Measurements from ENCODE around the gene SLBP.

SLBP gene

DNA sequence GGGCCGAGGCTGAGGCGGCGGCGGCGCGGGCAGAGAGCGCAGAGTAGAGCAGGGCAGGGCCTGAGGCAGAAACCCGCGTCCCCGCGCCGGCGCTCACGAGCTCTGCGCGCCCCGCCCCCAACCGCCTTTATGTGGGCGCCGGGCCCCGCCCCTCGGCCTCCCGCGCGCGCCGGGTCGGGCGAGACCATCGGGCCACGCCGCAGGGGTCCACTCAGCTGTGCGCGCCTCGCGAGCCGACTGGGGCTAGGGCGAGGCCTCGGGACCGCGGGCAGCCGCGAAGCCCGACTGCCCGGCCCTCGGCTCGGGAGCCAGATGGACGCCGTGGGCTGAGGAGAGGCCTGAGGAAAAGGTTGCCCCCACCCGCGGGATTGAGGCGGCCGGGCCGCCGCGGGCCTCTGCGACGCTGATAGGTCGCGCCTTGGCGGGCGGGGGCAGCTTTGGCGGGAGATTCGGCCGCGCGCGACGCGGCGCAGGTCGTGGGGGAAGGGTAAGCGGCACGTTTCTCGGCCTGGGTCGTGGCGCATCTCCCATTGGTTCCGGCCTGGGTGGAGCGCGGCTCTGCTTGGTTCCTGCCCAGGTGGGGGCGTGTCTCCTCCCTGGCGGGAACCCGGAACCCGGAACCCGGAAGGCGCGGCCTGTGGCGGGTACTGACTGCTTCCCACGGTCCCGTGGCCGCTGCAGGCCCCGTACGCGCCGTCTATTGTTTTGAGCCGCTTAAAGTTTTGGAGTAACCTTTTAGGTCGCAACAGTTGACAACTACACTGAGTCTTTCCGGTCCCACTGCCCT, at the start of gene SLBP:
SLBP (minus strand) TSS at position 104 of the 787 bp plus-strand sequence. CDS start 131 bp downstream, outside the sequence.
- DNase-seq, result peak; percentile 98

DNA sequence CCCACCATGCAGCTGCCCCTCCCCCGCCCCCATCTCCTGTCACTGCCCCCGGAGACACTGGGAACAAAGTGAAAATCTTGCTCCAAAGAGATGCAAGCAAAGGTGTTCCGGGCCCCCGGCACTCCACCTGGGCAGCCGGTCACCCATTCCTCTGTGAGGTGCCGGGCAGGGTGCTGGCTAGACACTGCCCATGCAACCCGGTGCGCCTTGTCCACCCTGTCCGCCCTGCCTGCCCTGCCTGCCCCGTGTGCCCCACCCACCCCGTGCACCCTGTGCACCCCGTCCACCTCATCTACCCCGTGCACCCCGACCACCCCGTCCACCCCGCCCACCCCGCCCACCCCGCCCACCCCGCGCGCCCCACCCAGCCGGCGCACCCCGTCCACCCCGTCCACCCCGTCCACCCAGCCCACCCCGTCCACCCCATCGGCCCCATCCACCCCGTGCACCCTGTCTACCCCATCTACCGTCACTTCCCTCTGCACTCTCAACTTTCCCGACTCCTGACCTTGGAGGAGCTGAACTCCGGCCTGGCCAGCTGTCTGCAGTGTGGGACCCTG, 49.1 kb upstream of the SLBP start:
- no peak for DNase-seq

DNA sequence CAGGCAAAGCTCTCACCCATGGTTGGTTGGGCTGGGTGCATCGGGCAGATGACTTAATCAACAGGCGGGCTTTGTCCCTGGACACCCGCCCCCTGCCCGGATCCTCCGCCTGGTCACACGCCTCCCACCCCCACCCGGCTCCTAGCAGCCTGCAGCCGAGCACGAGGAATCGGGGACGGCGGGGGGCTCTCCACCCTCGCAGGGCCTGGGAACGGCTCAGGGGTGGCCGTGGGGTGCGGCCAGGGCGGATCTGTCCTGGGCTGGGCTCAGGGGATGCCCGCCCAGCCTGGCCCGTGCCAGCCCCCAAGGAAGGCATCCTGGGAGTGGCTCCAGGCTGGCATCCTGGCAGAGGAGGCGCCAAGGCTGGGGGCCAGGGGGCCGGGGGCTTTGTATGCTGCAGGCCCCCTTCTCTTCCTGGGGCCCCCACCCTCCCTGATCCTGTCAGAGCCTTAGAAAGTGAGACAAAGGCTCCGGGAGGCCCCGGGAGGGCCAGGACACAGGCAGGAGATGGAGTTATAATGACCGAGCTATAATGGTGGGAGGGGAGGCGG, 48.5 kb upstream of the SLBP start:
- DNase-seq, result no peak

- DNase-seq, result no peak
Measured at GRCh38 chr4:1759818-1760223, 47.7 kb upstream of the SLBP start.

GRCh38 chr4:1759170-1759817, 47.2 kb upstream of the SLBP start:
- no peak for DNase-seq

DNA sequence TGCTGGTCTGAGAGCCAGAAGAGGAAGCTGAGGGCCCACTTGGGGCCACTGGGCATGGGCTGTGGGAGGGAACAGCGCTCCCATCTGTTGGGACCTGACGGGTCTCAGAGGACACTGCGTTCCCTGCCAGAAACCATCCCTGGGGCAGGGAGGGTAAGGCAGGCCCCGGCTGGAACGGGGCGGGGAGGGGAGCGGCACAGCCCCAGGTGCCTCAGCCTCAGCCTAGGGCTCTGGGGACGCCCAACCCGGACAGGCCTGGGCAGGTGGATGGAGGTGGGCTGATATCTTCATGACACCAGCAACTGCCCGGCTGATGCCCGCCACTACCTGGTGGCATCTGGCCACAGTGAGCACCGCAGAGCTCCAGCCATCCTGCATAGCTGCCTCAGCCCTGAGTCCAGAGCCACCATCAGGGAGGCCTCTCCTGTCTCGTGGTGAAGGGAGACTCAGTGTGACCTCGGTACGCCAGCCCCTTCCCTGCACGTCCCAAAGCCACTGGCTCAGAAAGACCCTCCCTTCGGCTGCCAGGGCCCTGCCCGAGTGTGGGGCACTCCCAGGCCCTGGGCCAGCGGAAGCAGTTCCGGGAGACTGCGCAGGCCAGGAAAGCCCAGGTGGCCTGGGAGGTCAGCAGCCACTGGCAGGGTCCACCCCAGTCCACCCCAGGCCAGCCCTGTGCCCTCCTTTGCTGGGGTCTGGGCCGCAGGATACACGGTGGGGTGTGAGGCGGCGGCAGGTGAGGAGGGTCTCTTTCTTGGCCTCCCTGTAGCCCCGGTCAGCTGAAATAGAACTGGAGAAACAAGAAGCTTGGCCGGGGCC, 46.4 kb upstream of the SLBP start:
- no peak for DNase-seq

DNA sequence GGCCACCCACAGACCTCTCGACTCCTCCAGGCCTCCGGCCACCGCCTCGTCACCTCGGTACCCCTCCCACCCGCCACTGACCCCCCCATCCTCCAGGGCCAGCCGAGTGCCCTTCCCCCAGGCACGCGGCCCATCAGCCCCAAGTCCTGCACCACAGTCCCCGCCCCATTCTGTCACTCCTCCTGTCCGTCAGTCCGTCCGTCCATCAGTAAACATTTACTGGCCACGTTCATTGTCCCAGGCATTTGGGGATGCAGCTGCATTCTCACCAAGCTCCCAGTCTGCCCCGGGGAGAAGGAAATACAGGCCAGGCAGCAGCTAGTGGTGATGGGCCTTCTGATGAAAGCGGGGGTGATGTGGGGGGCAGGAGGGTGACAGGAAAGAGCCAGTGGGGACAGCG, 45.7 kb upstream of the SLBP start:
- DNase-seq, result no peak

DNA sequence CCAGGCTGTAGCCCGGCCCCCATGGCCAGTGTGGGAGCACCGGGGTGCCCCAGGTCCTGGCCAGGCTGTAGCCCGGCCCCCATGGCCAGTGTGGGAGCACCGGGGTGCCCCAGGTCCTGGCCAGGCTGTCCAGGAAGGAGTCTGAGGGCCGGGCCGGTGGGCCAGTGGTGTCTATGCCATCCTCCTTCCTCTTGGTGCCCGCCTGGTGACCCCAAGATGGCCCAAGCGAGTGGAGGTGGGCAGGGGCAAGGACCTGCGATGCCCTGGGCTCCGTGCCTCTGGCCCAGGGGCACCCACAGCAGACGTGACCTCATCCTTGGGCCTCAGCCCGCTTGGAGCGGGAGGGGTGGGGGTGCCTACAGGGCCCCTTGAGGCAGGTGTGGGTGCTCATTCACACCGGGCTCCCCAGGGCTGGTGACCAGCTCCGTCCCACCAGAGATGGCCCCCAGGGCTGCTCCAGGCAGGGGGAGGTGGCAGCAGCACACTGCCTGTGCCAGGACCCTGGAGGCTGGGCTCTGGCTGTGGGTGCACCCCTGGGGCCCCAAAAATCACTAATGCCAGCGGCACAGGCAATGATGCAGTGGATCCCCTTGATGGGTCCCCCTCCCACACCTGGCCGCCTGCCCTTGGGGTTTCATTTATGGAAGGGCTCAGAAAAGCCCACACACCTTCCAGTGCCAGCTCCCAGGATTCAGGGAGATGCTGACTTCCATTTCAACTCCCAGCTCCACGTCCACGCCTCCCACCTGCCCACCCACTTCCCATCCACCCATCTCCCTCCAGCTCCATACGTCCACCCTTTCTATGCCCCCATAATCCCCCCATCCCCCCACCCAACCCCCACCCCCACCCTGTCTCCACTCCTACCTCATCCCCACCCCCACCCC, 45.0 kb upstream of the SLBP start:
- no peak for DNase-seq

DNA sequence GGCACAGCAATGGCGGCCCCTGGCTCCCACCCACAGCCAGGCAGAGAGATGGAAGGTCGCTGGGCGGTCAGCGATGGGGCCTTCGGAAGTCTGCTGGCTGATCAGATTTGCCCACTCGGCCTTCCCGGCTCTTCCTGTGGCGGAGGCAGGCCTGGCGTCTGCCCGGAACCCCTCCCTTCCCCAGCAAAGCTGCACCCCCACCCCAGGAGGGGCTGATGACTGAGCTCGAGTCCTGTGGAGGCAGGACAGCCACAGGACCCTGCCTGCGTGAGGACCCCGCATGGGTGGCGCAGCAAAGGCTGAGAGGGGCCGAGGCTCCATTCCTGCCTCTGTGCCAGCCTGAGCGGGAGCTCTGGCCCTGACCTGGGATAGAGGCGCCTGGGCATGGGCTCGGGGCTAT, 44.0 kb upstream of the SLBP start:
- no peak for DNase-seq

GRCh38 chr4:1755297-1755696, 43.2 kb upstream of the SLBP start:
- no peak for DNase-seq

GRCh38 chr4:1754336-1754735, 42.2 kb upstream of the SLBP start:
- no peak for DNase-seq

DNA sequence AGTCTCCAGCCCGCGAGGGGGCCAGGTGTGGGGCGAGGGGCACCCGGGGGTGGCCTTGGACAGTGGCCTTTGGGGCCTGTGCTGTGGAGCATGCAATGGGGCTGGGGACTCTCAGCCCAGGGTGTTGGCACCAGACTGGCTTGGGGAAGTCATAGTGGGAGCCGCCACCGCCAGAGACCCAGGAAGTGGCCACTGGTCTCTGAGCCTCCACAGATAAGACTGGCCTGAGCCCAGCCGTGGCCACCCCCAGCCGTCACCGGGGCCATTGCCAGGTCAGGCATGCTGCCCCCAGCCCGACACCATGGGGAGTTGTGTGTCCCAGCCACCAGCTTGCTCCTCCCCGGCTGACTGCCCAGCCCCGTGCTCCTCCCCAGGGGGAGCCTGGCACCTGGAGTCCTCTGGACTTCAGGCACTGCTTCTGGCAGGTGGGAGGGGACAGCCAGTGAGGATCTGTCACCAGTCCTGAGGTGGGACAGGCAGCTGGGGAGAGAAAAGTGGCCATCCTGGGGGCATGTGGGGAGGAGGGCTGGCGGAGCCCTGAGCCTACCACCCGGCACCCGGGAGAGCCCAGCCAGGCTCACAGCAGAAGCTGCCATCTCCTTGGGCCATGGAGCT, 41.7 kb upstream of the SLBP start:
- DNase-seq, result no peak

DNA sequence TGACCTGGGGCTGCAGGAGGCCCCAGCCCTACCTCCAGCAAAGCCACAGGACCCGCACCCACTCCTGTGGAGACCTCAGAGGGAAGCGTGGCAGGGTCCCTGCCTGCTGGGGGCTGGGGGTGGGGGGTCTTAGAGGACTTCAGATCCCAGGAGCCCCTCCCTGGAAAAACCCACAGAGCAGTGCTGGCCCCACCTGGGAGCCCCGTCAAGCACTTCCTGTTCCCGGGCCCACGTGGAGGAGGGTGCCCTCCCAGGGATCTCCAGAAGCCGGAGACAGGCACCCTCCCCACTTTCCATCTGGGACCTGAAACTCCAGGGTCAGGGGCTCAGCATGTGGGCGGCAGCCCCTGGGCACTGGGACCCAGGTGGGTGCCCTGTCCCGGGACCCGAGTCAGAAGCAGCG, 41.2 kb upstream of the SLBP start:
- DNase-seq, result no peak

DNA sequence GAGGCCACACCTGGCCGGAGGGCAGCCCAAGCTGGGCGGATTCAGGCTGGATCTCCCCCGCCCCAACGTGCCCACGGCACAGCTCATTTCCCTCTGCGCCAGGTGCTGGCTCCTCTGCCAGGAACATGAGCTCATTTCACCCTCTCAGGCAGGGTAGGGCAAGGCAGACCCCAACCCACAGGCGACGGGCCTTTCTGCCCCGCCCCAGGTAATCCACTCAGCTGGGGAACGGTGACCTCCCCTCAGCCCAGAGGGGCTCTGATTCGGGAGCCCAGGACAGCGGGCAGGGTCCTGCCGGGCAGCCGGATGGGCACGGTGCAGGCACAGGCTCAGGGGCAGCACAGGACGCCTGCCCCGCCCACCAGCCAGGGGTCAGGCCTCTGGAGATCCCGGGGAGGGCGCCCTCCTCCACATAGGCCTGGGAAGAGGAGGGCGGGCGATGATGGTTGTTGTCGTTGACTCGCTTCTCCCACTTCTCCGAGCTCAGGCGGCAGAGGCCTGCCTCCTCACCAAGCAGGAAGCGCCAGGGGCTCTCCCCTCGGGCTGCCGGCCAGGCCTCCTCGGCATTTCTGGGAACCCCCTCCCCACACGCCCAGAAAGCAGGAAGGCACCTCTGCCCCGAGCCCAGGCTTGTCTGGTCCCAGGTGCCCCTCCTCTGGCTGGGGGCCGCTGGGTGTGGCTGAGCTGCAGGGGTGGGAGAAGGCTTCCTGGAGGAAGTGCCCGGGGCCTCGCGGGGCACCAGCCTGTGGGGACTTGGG, 40.3 kb upstream of the SLBP start:
- peak; percentile 33 for DNase-seq

GRCh38 chr4:1751919-1752283, 39.8 kb upstream of the SLBP start:
- no peak for DNase-seq

DNA sequence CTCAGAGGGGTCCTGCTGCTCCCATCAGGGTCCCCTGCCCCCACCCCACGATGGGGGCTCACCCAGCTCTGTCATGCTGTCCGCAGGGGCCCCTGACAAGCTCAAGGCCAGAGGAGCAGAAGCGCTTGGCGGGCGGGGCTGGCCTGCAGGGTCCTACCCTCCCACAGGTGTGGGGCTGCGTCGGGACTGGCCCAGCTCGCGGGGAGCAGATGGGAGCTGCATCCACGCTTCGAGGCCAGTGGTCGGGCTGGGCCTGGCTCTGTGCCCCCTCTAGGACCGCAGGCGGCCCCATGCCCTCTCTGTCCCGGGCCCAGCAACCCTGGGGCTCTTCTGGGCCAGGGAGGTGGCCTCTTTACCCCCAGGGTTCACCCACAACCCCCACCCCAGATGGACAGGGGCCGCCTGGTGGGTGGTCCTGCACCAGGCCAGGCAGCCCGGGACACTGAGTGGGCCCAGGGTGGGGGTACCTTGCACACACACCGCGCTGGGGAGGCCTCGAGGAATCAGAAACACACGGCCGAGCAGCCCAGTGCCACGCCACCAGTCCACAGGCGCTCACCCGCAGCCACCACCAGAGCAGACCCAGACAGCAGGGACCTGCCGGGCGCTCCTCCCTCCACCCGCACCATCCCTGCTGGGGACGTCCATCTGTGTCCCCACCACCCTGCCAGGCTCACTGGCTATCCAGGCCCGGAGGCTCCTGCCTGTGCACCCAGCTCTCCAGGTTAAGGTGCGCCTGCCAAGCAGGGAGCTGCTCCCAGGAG, 39.2 kb upstream of the SLBP start:
- no peak for DNase-seq

DNA sequence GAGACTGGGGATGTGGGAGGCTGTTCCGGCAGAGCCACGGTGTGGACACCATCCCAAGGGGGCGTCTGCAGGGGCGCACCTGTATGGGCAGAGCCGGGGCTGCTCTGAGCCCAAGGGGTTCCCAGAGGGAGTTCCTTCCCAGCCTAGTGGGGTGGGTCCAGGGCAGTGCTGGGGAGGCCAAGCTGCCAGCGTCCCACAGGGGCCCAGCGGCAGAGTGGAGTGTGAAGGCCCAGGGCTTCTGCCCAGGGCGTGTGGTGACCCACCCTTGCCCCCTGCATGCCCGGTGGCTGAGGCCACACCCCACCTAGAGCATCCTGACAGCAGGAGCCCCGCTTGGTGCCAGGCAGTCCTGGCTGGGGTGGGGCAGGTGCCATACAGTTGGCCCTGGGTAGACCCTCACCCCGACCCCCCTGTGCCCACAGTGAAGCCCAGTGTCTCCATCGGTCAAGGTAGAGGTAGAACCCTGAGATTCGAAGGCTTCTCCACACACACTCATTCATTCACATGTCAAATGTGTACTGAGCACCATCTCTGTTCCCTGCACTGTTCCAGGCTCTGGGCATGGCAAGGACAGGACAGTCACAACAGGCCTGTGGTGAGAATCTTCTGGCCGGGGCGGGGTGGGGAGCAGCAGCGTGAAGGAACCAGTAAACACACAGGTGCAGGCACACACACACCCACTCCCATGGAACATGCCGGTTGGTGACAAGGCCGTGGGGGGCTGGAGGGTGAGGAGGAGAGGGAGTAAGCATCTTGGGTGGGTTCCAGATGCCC, 38.4 kb upstream of the SLBP start:
- no peak for DNase-seq

DNA sequence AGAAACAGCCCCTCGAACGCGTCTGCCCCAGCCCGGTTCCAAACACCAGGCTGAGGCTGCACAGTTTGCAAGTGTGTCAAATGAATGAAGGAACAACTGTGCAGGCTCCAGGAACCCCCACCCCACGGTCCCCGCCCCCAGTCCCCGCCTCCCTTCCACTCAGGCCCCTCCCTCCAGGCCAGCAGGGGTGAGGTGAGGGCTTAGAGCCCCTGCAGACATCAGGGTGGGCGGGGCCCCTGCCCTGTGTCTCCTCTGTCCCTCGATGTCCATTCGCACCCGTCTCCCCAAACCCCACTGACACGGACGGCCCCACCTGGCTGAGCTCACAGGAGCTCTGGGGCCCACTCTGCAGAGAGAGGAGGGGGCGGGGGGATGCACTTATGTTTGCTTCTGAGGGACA, 37.7 kb upstream of the SLBP start:
- no peak for DNase-seq

GRCh38 chr4:1749370-1749769, 37.3 kb upstream of the SLBP start:
- no peak for DNase-seq
